Liver (tissue), 9 donors: ENCODE data around the gene BBIP1. TPM values are rescaled to one million over a fixed set of nuclear protein-coding genes. Genes with fewer than 3 reads are reported as not detected.

Experiments used
- DNase-seq: peaks from one replicate; pipeline ENCODE4 v3.0.0-alpha.2; 2017; ENCODE audit warnings: low spot score
- H3K27ac ChIP-seq, 2 donors: one replicate each; pipeline ENCODE4 v1.7.0; 2013; ENCODE audit warnings: inconsistent platforms in 2 of 2, low read length in 2 of 2, control low read depth in 1 of 2, low read depth in 1 of 2, mild to moderate bottlenecking in 1 of 2
- H3K27me3 ChIP-seq, 4 donors: one replicate each; pipeline versions ENCODE4 v1.6.1 to v1.7.0; 2013; ENCODE audit warnings: low read length in 3 of 4, inconsistent platforms in 1 of 4, mild to moderate bottlenecking in 1 of 4, moderate library complexity in 1 of 4; ENCODE audit not compliant: control insufficient read depth in 4 of 4, insufficient read depth in 4 of 4
- H3K36me3 ChIP-seq, 4 donors: one replicate each; pipeline versions ENCODE4 v1.6.1 to v1.7.0; 2013; ENCODE audit warnings: low read length in 3 of 4, mild to moderate bottlenecking in 3 of 4, low read depth in 1 of 4, moderate library complexity in 1 of 4; ENCODE audit not compliant: control insufficient read depth in 4 of 4, insufficient read depth in 3 of 4
- H3K4me1 ChIP-seq, 4 donors: one replicate each; pipeline versions ENCODE4 v1.6.1 to v1.7.0; 2013; ENCODE audit warnings: low read length in 3 of 4, mild to moderate bottlenecking in 3 of 4, moderate library complexity in 1 of 4; ENCODE audit not compliant: control insufficient read depth in 4 of 4, insufficient read depth in 4 of 4
- H3K4me3 ChIP-seq, 3 donors: one replicate each; pipeline versions ENCODE4 v1.6.1 to v1.7.0; 2013; ENCODE audit warnings: low read length in 3 of 3, control low read depth in 1 of 3, low read depth in 1 of 3, mild to moderate bottlenecking in 1 of 3
- H3K9ac ChIP-seq, 2 donors: one replicate each; pipeline ENCODE4 v1.7.0; 2013; ENCODE audit warnings: low read length in 2 of 2, mild to moderate bottlenecking in 2 of 2, moderate library complexity in 2 of 2, control low read depth in 1 of 2, low read depth in 1 of 2
- H3K9me3 ChIP-seq, 4 donors: one replicate each; pipeline versions ENCODE4 v1.6.1 to v1.7.0; 2013; ENCODE audit warnings: low read length in 3 of 4; ENCODE audit not compliant: control insufficient read depth in 4 of 4
- EGR1 ChIP-seq, 2 donors: IDR thresholded peaks; 2 replicates each; pipeline ENCODE4 v1.6.1; 2016 to 2018; ENCODE audit warnings: antibody characterized with exemption in 2 of 2, low read depth in 2 of 2
- HNF4A ChIP-seq, 2 donors: conservative IDR thresholded peaks; 2 replicates each; pipeline ENCODE4 v1.6.1; 2016; ENCODE audit warnings: antibody characterized with exemption in 2 of 2, mild to moderate bottlenecking in 2 of 2
- HNF4G ChIP-seq: IDR thresholded peaks from 2 replicates; pipeline ENCODE4 v1.6.1; 2016; ENCODE audit warnings: antibody characterized with exemption
- JUND ChIP-seq, 2 donors: IDR thresholded peaks; 2 replicates each; pipeline ENCODE4 v1.6.1; 2016; ENCODE audit warnings: antibody characterized with exemption in 2 of 2
- NR2F2 ChIP-seq: IDR thresholded peaks from 2 replicates; pipeline ENCODE4 v1.6.1; 2016; ENCODE audit warnings: antibody characterized with exemption
- RXRA ChIP-seq, 2 donors: IDR thresholded peaks; 2 replicates each; pipeline ENCODE4 v1.6.1; 2017 to 2018; ENCODE audit warnings: antibody characterized with exemption in 2 of 2, mild to moderate bottlenecking in 1 of 2
- SP1 ChIP-seq: IDR thresholded peaks from 2 replicates; pipeline ENCODE4 v1.6.1; 2018; ENCODE audit warnings: antibody characterized with exemption, mild to moderate bottlenecking
- TAF1 ChIP-seq: conservative IDR thresholded peaks from 2 replicates; pipeline ENCODE4 v1.6.1; 2016; ENCODE audit warnings: antibody characterized with exemption, mild to moderate bottlenecking
- YY1 ChIP-seq: IDR thresholded peaks from 2 replicates; pipeline ENCODE4 v1.6.1; 2016; ENCODE audit warnings: antibody characterized with exemption, mild to moderate bottlenecking
- WGBS: extraction: QIAGEN DNeasy Blood & Tissue Kit; methylation state at CpG from one replicate; pipeline ENCODE4 v1.1.7; 2013; 5-methylcytosine and 5-hydroxymethylcytosine counted together
- polyA plus RNA-seq, 2 donors: library from polyadenylated mRNA; stranded (reverse) in 1 of 2; unstranded in 1 of 2; fragments of 200-250 nt in 1 of 2; fragments of >200 nt in 1 of 2; fragmentation: Nextera tagmentation in 1 of 2; extraction: Ambion mirVana in 1 of 2; gene quantifications; one replicate each; pipeline versions ENCODE4 v1.2.1 to v1.2.3, GENCODE V29; 2013 to 2015
- total RNA-seq, 2 donors: library from RNA; depleted of rRNA; stranded (reverse); fragments of >200 nt; gene quantifications; one replicate each; pipeline ENCODE4 v1.2.3, GENCODE V29; 2014
- TF ChIP-seq, protein P1 (sequence below): IDR thresholded peaks from 2 replicates; pipeline ENCODE4 v1.6.1; 2016; ENCODE audit warnings: antibody characterized with exemption, mild to moderate bottlenecking
- TF ChIP-seq, protein P2 (sequence below): IDR thresholded peaks from 2 replicates; pipeline ENCODE4 v1.6.1; 2016; ENCODE audit warnings: antibody characterized with exemption
- TF ChIP-seq, protein P3 (sequence below): IDR thresholded peaks from 2 replicates; pipeline ENCODE4 v1.6.1; 2016; ENCODE audit warnings: antibody characterized with exemption
- donor health status: healthy.
- donor health status: healthy.
- donor health status: healthy.
- donor health status: healthy.
- donor health status: healthy.

The BBIP1 gene
- total and polyA plus RNA-seq, 4 donors = 10.4 to 15.8 (median 11.1) TPM

DNA sequence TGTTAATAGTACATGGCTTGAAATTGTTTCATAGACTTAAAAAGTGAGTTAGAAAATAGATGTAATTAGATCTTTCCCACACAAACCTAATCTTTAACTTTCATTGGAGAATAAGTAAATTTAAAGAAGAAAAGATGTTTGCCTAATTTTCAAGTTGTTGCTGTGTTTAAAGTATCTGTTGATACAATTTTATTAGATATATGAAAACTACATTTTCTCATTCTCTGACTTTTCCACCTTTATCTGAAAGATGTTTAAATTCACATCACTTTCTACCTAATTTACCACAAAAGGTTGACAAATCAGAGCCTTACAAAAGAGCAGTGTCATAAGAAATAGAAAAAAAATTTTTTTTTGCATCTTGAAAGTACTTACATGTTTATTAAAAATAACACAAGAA, 46.2 kb upstream of the BBIP1 start:
- H3K9me3 ChIP-seq = no peaks in the 10 kb centered on the region
- DNase-seq = no peak
- peaks cover 1 to 30% (median 21%) of the 10 kb centered on the region in 4 donors for H3K4me1 ChIP-seq
- TF ChIP-seq NR2F2 (no peak), RXRA (IDR thresholded peaks at IDR 0.05) (no peak)
- TF ChIP-seq, protein P1, sequence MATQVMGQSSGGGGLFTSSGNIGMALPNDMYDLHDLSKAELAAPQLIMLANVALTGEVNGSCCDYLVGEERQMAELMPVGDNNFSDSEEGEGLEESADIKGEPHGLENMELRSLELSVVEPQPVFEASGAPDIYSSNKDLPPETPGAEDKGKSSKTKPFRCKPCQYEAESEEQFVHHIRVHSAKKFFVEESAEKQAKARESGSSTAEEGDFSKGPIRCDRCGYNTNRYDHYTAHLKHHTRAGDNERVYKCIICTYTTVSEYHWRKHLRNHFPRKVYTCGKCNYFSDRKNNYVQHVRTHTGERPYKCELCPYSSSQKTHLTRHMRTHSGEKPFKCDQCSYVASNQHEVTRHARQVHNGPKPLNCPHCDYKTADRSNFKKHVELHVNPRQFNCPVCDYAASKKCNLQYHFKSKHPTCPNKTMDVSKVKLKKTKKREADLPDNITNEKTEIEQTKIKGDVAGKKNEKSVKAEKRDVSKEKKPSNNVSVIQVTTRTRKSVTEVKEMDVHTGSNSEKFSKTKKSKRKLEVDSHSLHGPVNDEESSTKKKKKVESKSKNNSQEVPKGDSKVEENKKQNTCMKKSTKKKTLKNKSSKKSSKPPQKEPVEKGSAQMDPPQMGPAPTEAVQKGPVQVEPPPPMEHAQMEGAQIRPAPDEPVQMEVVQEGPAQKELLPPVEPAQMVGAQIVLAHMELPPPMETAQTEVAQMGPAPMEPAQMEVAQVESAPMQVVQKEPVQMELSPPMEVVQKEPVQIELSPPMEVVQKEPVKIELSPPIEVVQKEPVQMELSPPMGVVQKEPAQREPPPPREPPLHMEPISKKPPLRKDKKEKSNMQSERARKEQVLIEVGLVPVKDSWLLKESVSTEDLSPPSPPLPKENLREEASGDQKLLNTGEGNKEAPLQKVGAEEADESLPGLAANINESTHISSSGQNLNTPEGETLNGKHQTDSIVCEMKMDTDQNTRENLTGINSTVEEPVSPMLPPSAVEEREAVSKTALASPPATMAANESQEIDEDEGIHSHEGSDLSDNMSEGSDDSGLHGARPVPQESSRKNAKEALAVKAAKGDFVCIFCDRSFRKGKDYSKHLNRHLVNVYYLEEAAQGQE = no peak
- H3K36me3 ChIP-seq = no peaks in the 10 kb centered on the region
- H3K9ac ChIP-seq = no peak overlapping the region
- H3K27ac ChIP-seq = no peak overlapping the region
- H3K4me3 ChIP-seq = no peak overlapping the region
- no peaks in the 10 kb centered on the region for H3K27me3 ChIP-seq

DNA sequence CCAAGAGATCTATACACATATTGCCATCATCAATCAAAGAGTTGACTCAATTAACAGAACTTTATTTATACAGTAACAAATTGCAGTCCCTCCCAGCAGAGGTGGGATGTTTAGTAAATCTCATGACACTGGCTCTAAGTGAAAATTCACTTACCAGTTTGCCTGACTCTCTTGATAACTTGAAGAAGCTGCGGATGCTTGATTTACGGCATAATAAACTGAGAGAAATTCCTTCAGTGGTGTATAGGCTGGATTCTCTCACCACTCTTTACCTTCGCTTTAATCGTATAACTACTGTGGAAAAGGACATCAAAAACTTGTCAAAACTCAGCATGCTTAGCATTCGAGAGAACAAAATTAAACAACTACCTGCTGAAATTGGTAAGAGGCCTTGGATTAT, 45.7 kb upstream of the BBIP1 start:
- H3K9me3 ChIP-seq = no peaks in the 10 kb centered on the region
- no peaks in the 10 kb centered on the region for H3K27me3 ChIP-seq
- no peak for DNase-seq
- H3K27ac ChIP-seq = no peak overlapping the region
- H3K4me1 ChIP-seq = peaks cover 1 to 35% (median 26%) of the 10 kb centered on the region in 4 donors
- H3K9ac ChIP-seq = no peak overlapping the region
- no peak overlapping the region for H3K4me3 ChIP-seq
- TF ChIP-seq SP1 (no peak), TAF1 (no peak)
- no peaks in the 10 kb centered on the region for H3K36me3 ChIP-seq
- over 99% methylated on average over 5 of the region's 5 CpGs for WGBS

DNA sequence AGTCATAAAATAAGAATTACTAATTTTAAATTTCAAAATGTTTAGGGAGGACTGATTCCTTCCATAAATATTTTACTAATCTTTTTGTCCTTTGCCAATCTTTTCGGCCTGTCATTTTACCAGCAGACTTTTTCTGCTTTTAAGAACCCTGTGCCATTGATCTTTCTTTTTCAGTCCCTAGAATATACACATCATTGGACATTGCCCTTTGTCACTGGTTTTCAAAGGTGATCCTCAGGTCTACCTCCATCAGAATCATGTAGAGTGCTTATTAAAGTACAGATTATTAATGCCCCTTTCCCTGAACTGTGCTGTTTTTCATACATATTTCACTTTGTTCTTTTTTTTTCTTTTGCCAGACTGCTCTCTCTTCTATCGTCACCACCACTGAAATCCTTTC, 44.2 kb upstream of the BBIP1 start:
- DNase-seq = no peak
- H3K4me3 ChIP-seq = no peak overlapping the region
- WGBS = 34% methylated on average over 2 of the region's 2 CpGs
- H3K9me3 ChIP-seq = no peaks in the 10 kb centered on the region
- no peak overlapping the region for H3K9ac ChIP-seq
- peak overlapping the region in 1 of 2 donors; percentile 35 for H3K27ac ChIP-seq
- TF ChIP-seq HNF4G (peak; percentile 56), EGR1 (IDR thresholded peaks at IDR 0.05; ENCODE audit: low read depth in 2 of 2) (no peak), JUND (IDR thresholded peaks at IDR 0.05) (peak in 1 of 2 donors; percentile 15), SP1 (peak; percentile 61), YY1 (peak; percentile 42), RXRA (IDR thresholded peaks at IDR 0.05) (peak; percentile 45 to 53), HNF4A (conservative IDR thresholded peaks at IDR 0.05) (peak; percentile 85 to 88)
- TF ChIP-seq, protein P1 = no peak
- TF ChIP-seq, protein P2, sequence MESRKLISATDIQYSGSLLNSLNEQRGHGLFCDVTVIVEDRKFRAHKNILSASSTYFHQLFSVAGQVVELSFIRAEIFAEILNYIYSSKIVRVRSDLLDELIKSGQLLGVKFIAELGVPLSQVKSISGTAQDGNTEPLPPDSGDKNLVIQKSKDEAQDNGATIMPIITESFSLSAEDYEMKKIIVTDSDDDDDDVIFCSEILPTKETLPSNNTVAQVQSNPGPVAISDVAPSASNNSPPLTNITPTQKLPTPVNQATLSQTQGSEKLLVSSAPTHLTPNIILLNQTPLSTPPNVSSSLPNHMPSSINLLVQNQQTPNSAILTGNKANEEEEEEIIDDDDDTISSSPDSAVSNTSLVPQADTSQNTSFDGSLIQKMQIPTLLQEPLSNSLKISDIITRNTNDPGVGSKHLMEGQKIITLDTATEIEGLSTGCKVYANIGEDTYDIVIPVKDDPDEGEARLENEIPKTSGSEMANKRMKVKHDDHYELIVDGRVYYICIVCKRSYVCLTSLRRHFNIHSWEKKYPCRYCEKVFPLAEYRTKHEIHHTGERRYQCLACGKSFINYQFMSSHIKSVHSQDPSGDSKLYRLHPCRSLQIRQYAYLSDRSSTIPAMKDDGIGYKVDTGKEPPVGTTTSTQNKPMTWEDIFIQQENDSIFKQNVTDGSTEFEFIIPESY = no peak
- TF ChIP-seq, protein P3, sequence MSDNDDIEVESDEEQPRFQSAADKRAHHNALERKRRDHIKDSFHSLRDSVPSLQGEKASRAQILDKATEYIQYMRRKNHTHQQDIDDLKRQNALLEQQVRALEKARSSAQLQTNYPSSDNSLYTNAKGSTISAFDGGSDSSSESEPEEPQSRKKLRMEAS = no peak
- no peaks in the 10 kb centered on the region for H3K27me3 ChIP-seq
- H3K36me3 ChIP-seq = no peaks in the 10 kb centered on the region
- H3K4me1 ChIP-seq = peaks cover 1 to 48% (median 31%) of the 10 kb centered on the region in 4 donors
